Measurements from ENCODE around the gene ADPGK. TPM values are rescaled to one million over a fixed set of nuclear protein-coding genes. Genes with fewer than 3 reads are reported as not detected.
"Not testable (repeated sequence)": the region's sequence is repeated elsewhere in the genome, so short reads cannot be mapped to it uniquely, and the experiment has no call there.

ADPGK gene
- polyA plus RNA-seq, 2 donors = 19.3 to 24.7 TPM

GRCh38 chr15:72733941-72734738 lies 49.4 kb downstream of the ADPGK start:
- Histone ChIP-seq H3K4me3 (ENCODE audit: low read depth in 1 of 2, low read length in 2 of 2) (no peak overlapping the region), H3K4me1 (ENCODE audit: control insufficient read depth in 2 of 2, insufficient read depth in 2 of 2, low read length in 1 of 2) (no peaks in the 10 kb centered on the region), H3K36me3 (ENCODE audit: control insufficient read depth in 2 of 2, insufficient read depth in 2 of 2, low read length in 1 of 2) (peaks cover 7 to 8% of the 10 kb centered on the region in 2 donors), H3K27ac (ENCODE audit: low read depth in 2 of 2, low read length in 1 of 2) (no peak overlapping the region), H3K9me3 (ENCODE audit: control insufficient read depth in 2 of 2, insufficient read depth in 1 of 2, low read depth in 1 of 2, low read length in 1 of 2) (no peaks in the 10 kb centered on the region), H3K27me3 (ENCODE audit: control insufficient read depth in 1 of 2, insufficient read depth in 2 of 2, low read length in 2 of 2) (no peaks in the 10 kb centered on the region)
- WGBS, 2 donors = 85 to 94% methylated on average over 2 of the region's 2 CpGs

- Histone ChIP-seq H3K27me3 (ENCODE audit: control insufficient read depth in 1 of 2, insufficient read depth in 2 of 2, low read length in 2 of 2) (no peaks in the 10 kb centered on the region), H3K36me3 (ENCODE audit: control insufficient read depth in 2 of 2, insufficient read depth in 2 of 2, low read length in 1 of 2) (peaks cover 5 to 7% of the 10 kb centered on the region in 2 donors), H3K9me3 (ENCODE audit: control insufficient read depth in 2 of 2, insufficient read depth in 1 of 2, low read depth in 1 of 2, low read length in 1 of 2) (no peaks in the 10 kb centered on the region), H3K27ac (ENCODE audit: low read depth in 2 of 2, low read length in 1 of 2) (no peak overlapping the region), H3K4me1 (ENCODE audit: control insufficient read depth in 2 of 2, insufficient read depth in 2 of 2, low read length in 1 of 2) (no peaks in the 10 kb centered on the region), H3K4me3 (ENCODE audit: low read depth in 1 of 2, low read length in 2 of 2) (no peak overlapping the region)
- 89 to 90% methylated on average over 4 of the region's 4 CpGs for WGBS, 2 donors
These were observed 51.0 kb downstream of the ADPGK start for GRCh38 chr15:72732516-72732915.

DNA sequence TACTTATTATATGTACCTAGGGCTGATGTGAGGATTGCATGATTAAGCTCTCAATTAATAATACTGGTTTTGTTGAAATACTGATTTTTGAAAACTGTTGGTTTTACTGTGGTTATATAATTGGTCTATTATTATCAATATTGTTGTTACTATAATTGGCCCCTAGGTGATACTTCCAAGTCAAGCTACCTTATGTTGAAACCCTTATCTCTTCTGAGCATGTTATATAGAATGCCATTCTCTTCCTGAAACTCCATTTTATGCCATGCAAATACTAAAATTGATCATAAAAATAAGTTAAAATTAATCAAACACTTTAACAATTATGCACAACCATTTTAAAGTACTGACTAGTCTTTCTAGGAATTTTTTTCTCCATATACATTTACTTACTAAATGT lies 51.5 kb downstream of the ADPGK start:
- Histone ChIP-seq H3K36me3 (ENCODE audit: control insufficient read depth in 2 of 2, insufficient read depth in 2 of 2, low read length in 1 of 2) (peaks cover 5 to 7% of the 10 kb centered on the region in 2 donors), H3K4me3 (ENCODE audit: low read depth in 1 of 2, low read length in 2 of 2) (no peak overlapping the region), H3K27me3 (ENCODE audit: control insufficient read depth in 1 of 2, insufficient read depth in 2 of 2, low read length in 2 of 2) (no peaks in the 10 kb centered on the region), H3K9me3 (ENCODE audit: control insufficient read depth in 2 of 2, insufficient read depth in 1 of 2, low read depth in 1 of 2, low read length in 1 of 2) (no peaks in the 10 kb centered on the region), H3K27ac (ENCODE audit: low read depth in 2 of 2, low read length in 1 of 2) (no peak overlapping the region), H3K4me1 (ENCODE audit: control insufficient read depth in 2 of 2, insufficient read depth in 2 of 2, low read length in 1 of 2) (no peaks in the 10 kb centered on the region)

DNA sequence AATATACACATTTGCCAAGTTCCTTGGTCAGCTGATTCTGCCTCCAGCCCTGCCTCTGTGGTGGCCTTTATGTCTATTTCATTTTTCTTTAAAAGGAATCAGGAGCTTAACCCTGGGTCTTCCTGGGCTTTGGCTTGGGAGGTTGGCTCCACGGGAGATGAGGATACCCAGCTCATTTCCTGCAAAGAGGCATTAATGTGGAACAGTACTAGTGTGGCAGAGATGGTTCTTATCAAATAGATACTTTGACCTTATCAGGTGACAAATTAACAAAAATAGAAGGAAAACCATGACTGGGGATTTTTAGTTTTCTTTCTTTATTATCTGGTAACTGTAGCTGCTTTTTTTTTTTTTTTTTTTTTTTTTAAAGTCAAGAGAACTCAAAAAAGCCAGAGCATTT lies 54.7 kb downstream of the ADPGK start:
- Histone ChIP-seq H3K36me3 (ENCODE audit: control insufficient read depth in 2 of 2, insufficient read depth in 2 of 2, low read length in 1 of 2) (no peaks in the 10 kb centered on the region), H3K27ac (ENCODE audit: low read depth in 2 of 2, low read length in 1 of 2) (no peak overlapping the region), H3K27me3 (ENCODE audit: control insufficient read depth in 1 of 2, insufficient read depth in 2 of 2, low read length in 2 of 2) (no peaks in the 10 kb centered on the region), H3K4me3 (ENCODE audit: low read depth in 1 of 2, low read length in 2 of 2) (no peak overlapping the region), H3K9me3 (ENCODE audit: control insufficient read depth in 2 of 2, insufficient read depth in 1 of 2, low read depth in 1 of 2, low read length in 1 of 2) (no peaks in the 10 kb centered on the region), H3K4me1 (ENCODE audit: control insufficient read depth in 2 of 2, insufficient read depth in 2 of 2, low read length in 1 of 2) (no peaks in the 10 kb centered on the region)
- WGBS, 2 donors = 85 to 96% methylated on average over 1 of the region's 1 CpG

- 89 to 90% methylated on average over 1 of the region's 1 CpG for WGBS, 2 donors
- H3K27me3 ChIP-seq (ENCODE audit: control insufficient read depth in 1 of 2, insufficient read depth in 2 of 2, low read length in 2 of 2); H3K4me3 ChIP-seq (ENCODE audit: low read depth in 1 of 2, low read length in 2 of 2): not testable (repeated sequence)
These were observed 55.3 kb downstream of the ADPGK start for GRCh38 chr15:72728249-72728648.

DNA sequence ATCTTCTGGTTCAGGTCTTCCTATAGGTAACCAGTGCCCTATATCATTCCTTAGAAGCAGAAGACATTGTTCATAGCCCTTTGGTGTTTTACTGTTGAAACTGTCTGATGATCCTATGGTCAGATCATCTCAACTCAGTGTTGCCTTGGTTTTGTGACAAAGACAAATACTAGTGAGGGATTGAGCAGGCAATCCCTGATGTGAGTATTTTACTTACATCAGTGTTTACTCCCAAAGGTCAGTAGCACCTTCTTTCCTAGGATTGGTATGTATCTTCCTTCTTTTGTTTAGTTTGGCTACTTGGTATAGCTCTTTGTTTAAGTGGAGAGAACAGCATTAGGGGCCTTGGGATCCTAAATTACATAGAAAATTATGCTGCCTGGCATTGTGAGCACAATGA lies 56.4 kb downstream of the ADPGK start:
- no peaks in the 10 kb centered on the region for H3K36me3 ChIP-seq (ENCODE audit: control insufficient read depth in 2 of 2, insufficient read depth in 2 of 2, low read length in 1 of 2)
- no peak overlapping the region for H3K27ac ChIP-seq (ENCODE audit: low read depth in 2 of 2, low read length in 1 of 2)

More at GRCh38 chr15:72728249-72728648, 55.3 kb downstream of the ADPGK start:
- H3K27ac ChIP-seq (ENCODE audit: low read depth in 2 of 2, low read length in 1 of 2); H3K36me3 ChIP-seq (ENCODE audit: control insufficient read depth in 2 of 2, insufficient read depth in 2 of 2, low read length in 1 of 2); H3K9me3 ChIP-seq (ENCODE audit: control insufficient read depth in 2 of 2, insufficient read depth in 1 of 2, low read depth in 1 of 2, low read length in 1 of 2); H3K4me1 ChIP-seq (ENCODE audit: control insufficient read depth in 2 of 2, insufficient read depth in 2 of 2, low read length in 1 of 2): not testable (repeated sequence)

DNA sequence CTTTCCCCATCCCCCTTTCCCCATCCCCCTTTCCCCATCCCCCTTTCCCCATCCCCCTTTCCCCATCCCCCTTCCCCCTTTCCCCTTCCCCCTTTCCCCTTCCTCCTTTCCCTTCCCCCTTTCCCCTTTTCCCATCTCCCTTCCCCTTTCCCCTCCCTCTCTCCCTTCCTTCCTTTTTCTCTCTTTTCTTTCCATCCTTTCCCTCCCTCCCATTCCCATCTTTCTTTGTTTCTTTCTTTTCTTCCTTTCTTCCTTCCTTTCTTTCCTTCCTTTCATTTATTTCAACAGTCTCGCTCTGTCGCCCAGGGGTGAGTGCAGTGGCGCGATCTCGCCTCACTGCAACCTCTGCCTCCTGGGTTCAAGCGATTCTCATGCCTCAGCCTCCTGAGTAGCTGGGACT lies 57.7 kb downstream of the ADPGK start:
- H3K27ac ChIP-seq (ENCODE audit: low read depth in 2 of 2, low read length in 1 of 2); H3K9me3 ChIP-seq (ENCODE audit: control insufficient read depth in 2 of 2, insufficient read depth in 1 of 2, low read depth in 1 of 2, low read length in 1 of 2); H3K4me1 ChIP-seq (ENCODE audit: control insufficient read depth in 2 of 2, insufficient read depth in 2 of 2, low read length in 1 of 2); H3K36me3 ChIP-seq (ENCODE audit: control insufficient read depth in 2 of 2, insufficient read depth in 2 of 2, low read length in 1 of 2); H3K4me3 ChIP-seq (ENCODE audit: low read depth in 1 of 2, low read length in 2 of 2); H3K27me3 ChIP-seq (ENCODE audit: control insufficient read depth in 1 of 2, insufficient read depth in 2 of 2, low read length in 2 of 2): not testable (repeated sequence)
- 97 to 99% methylated on average over 6 of the region's 6 CpGs for WGBS, 2 donors

More for the DNA sequence above, 56.4 kb downstream of the ADPGK start:
- Histone ChIP-seq H3K4me1 (ENCODE audit: control insufficient read depth in 2 of 2, insufficient read depth in 2 of 2, low read length in 1 of 2) (no peaks in the 10 kb centered on the region), H3K9me3 (ENCODE audit: control insufficient read depth in 2 of 2, insufficient read depth in 1 of 2, low read depth in 1 of 2, low read length in 1 of 2) (no peaks in the 10 kb centered on the region), H3K27me3 (ENCODE audit: control insufficient read depth in 1 of 2, insufficient read depth in 2 of 2, low read length in 2 of 2) (no peaks in the 10 kb centered on the region), H3K4me3 (ENCODE audit: low read depth in 1 of 2, low read length in 2 of 2) (no peak overlapping the region)

DNA sequence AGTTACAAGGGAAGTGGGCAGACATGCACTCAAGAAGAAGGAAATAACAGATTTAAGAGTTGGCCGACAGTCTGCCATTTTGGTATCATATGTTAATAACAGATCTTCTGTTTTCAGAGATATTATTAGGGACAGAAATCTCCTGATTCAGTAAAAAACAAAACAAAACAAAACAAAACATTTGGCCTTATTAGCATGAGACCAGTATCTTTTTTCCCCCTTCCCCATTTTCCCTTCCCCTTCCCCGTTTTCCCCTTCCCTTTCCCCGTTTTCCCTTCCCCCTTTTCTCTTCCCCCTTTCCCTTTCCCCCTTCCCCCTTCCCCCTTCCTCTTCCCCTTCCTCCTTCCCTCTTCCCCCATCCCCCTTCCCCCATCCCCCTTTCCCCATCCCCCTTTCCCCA lies 58.1 kb downstream of the ADPGK start:
- Histone ChIP-seq H3K27me3 (ENCODE audit: control insufficient read depth in 1 of 2, insufficient read depth in 2 of 2, low read length in 2 of 2) (no peaks in the 10 kb centered on the region), H3K36me3 (ENCODE audit: control insufficient read depth in 2 of 2, insufficient read depth in 2 of 2, low read length in 1 of 2) (no peaks in the 10 kb centered on the region), H3K4me3 (ENCODE audit: low read depth in 1 of 2, low read length in 2 of 2) (no peak overlapping the region), H3K9me3 (ENCODE audit: control insufficient read depth in 2 of 2, insufficient read depth in 1 of 2, low read depth in 1 of 2, low read length in 1 of 2) (no peaks in the 10 kb centered on the region), H3K4me1 (ENCODE audit: control insufficient read depth in 2 of 2, insufficient read depth in 2 of 2, low read length in 1 of 2) (no peaks in the 10 kb centered on the region), H3K27ac (ENCODE audit: low read depth in 2 of 2, low read length in 1 of 2) (no peak overlapping the region)
- 86 to 89% methylated on average over 3 of the region's 3 CpGs for WGBS, 2 donors

- no peaks in the 10 kb centered on the region for H3K36me3 ChIP-seq (ENCODE audit: control insufficient read depth in 2 of 2, insufficient read depth in 2 of 2, low read length in 1 of 2)
- H3K27me3 ChIP-seq (ENCODE audit: control insufficient read depth in 1 of 2, insufficient read depth in 2 of 2, low read length in 2 of 2) = no peaks in the 10 kb centered on the region
- no peaks in the 10 kb centered on the region for H3K9me3 ChIP-seq (ENCODE audit: control insufficient read depth in 2 of 2, insufficient read depth in 1 of 2, low read depth in 1 of 2, low read length in 1 of 2)
- H3K4me1 ChIP-seq (ENCODE audit: control insufficient read depth in 2 of 2, insufficient read depth in 2 of 2, low read length in 1 of 2) = no peaks in the 10 kb centered on the region
- H3K4me3 ChIP-seq (ENCODE audit: low read depth in 1 of 2, low read length in 2 of 2) = no peak overlapping the region
- WGBS, 2 donors = 77 to 78% methylated on average over 1 of the region's 1 CpG
- no peak overlapping the region for H3K27ac ChIP-seq (ENCODE audit: low read depth in 2 of 2, low read length in 1 of 2)
These were observed 59.5 kb downstream of the ADPGK start for GRCh38 chr15:72724028-72724427.

DNA sequence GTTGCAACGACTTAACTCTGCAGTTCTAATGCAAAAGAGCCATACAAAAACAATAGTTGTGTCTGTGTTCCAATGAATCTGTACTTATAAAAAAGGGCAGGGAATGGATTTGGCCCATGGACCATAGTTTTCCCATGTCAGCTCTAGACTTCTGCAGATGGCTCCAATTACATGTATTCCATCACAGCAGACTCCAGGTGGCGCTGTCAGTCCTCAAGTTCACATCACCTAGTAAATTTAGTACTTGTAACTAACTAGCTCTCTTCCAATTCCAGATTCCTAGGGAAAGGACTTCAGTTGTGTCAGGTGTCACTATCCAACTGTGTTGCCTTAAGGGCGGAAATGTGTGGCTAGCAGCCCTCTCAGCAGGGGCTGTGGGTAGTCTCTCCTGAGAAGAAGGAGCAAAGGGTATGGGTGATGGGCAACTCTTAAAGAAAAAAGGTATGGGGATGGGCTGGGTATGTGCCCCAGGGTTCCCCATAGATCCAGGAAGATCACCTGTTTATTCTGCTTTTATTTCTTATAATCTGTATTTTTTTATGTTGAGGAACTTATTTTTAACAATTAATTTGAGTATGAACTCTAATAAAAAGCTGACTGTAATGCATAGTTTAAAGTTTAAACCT lies 61.4 kb downstream of the ADPGK start:
- no peaks in the 10 kb centered on the region for H3K4me1 ChIP-seq (ENCODE audit: control insufficient read depth in 2 of 2, insufficient read depth in 2 of 2, low read length in 1 of 2)
- H3K27me3 ChIP-seq (ENCODE audit: control insufficient read depth in 1 of 2, insufficient read depth in 2 of 2, low read length in 2 of 2) = no peaks in the 10 kb centered on the region
- no peak overlapping the region for H3K4me3 ChIP-seq (ENCODE audit: low read depth in 1 of 2, low read length in 2 of 2)
- 40% methylated on average over 3 of the region's 3 CpGs for WGBS, 2 donors
- H3K27ac ChIP-seq (ENCODE audit: low read depth in 2 of 2, low read length in 1 of 2) = no peak overlapping the region
- H3K9me3 ChIP-seq (ENCODE audit: control insufficient read depth in 2 of 2, insufficient read depth in 1 of 2, low read depth in 1 of 2, low read length in 1 of 2) = no peaks in the 10 kb centered on the region
- no peaks in the 10 kb centered on the region for H3K36me3 ChIP-seq (ENCODE audit: control insufficient read depth in 2 of 2, insufficient read depth in 2 of 2, low read length in 1 of 2)
